ENCODE results near the gene CTIF.

CTIF gene

DNA sequence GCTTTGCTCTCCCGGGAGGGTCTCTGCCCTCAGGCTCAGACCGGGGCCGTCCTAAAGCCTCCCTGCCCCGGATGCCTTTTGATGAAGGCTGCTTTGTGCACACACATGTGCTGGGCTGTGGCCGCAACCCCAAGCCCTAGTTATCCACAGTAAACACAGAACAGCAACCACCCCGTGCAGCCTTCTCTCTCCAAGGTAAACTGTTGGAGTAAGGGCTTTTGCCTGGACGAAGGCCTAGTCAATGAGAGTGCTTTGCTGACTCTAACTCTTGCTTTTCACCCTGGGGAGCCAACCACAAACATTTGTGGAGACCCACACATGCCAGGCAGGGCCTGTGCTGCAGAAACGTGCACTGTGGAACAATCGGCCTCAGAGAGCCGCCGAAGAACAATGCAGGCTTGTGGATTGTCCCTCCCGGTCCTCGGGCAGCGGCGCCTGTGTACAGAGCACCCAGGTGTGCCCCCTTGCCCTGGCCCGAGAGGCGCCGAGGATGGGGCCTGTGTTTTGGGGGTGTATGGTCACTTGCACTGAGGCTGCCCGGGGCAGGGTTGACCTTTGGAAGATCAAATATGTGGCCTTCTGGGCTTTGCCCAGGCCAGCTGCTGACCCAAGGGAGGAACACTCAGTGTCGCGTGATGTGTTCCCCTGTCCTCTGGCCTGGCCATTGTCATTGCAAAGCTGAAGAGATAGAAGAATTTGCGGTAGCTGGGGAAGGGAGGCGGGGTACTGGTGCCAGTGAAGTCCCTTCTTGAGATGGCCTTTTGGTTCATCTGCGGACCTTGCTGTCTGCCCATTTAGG is 37.0 kb downstream of the CTIF start:
- DNase-seq = no peak

DNA sequence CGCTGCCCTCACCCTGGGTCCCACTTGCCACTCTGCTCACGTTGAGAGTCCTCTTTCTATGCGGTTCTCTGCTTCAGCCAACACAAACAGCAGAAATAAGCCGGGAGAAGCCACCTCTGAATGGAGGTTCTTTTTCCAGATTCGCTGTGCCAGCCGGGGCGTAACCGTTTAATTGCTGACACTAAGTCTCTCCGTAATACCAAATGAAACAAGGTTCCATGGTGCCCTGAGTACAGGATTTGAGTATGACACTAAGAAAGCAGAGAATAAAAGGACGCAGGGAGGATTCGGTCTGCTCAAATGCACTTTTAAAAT is 37.6 kb downstream of the CTIF start:
- no peak for DNase-seq

DNA sequence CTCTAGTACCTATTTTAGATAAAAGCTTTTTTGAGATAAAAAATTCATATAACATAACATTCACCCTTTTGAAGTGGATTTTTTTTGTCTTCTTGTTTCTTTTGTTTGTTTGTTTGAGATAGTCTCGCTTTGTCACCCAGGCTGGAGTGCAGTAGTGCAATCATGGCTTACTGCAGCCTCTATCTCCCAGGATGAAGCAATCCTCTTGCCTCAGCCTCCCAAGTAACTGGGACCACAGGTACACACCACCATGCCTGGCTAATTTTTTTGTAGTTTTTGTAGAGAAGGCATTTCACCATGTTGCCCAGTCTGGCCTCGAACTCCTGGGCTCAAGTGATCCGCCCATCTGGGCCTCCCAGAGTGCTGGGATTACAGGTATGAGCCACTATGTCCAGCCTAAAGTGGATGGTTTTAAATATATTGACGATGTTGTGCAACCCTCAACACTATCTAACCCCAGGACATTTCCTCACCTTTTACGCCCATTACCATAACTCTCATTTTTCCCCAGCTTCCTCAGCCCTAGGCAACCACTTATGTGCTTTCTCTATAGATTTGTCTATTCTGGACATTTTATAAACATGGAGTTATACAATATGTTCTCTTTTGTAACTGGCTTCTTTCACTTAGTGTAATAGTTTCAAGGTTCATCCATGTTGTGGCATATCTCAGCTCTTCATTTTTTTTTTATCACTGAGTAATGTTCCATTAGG is 38.8 kb downstream of the CTIF start:
- DNase-seq = no peak

DNA sequence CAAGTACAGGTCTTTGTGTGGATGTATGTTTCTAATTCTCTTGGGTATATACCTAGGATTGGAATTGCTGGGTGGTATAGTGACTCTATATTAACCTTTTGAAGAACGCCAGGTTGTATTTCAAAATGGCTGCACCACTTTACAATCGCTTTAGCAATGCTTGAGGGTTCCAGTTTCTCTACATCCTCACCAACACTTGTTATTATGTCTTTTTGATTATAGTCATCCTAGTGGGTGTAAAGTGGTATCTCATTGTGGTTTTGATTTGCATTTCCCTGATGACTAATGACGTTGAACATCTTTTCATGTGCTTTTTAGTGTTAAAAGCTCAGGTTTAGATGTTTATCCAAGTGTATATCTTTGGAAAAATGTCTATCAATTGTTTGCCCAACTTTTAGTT is 39.5 kb downstream of the CTIF start:
- DNase-seq = no peak

DNA sequence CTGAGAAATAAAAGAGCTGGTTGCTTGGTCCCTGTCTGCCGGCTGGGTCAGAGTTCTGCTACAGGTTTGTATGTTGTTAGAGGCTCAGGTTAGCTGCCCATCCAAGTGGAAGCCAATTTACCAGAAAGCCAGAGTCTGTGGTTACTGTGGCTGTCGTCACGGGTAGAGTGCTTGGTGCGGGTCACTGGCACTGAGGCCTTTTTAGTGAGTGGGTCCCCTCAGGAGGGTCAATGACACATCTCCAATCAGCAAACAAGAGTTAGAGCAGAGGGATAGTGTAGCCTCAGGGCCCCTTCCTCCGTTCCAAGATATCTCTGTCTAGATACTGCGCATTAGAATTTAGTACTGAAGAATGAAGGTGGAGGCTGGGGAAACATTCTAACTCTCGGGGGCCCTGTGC is 41.2 kb downstream of the CTIF start:
- DNase-seq = no peak

DNA sequence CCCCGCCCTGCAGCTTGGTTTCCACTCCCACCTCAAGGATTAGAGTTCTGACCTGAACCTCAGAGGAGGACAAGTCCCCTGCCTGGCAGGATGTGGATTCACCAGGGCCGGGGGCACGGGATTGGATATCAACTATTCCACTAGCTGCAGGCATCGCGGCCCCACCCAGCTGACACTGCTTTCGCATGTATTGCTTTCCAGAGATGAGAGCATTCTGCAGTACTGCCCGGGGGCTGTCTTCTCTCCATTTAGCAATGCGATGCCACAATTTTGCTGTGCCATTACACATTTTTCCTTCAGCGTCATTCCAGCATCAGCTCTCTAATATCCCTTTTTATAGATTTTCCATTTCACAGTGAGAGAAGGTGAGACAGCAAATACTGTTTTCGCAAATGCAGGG is 42.0 kb downstream of the CTIF start:
- no peak for DNase-seq

DNA sequence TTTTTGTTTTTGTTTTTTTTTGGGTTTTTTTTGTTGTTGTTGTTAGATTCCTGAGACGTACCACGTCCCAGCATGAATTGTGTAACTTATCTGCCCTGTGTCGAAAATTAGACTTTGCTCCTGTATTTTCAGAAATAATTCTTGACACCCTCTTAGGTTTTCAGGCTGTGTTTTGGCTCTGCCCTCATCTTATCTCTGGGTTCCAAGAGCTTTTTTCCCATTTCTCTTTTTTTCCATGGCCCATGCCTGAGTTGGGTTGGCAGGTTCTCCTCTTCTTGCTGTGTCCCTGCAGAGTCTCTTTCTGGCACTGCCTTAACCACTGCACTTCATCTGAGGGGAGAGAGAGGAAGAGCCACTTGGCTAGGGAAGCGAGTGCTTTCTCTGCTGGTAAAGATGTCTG is 42.4 kb downstream of the CTIF start:
- no peak for DNase-seq

DNA sequence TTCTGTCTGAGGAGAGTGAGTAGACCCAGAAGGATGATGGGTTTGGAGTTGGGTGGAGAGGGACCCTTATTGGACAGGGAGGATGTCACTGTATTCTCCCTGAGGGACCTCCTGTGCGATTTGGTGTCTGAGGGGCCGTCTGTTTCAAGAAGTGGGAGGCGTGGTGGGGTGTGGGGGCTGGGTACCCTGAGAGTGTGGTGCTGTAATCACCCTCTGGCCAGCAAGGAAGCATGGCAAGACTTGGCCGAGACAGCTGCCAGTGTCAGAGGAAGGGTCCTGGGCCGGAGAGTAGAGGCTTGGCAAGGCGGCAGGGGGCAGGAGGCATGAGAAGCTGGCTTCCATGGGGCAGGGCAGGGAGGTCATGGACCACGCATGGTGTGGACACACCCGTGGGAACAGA is 43.1 kb downstream of the CTIF start:
- DNase-seq = no peak

DNA sequence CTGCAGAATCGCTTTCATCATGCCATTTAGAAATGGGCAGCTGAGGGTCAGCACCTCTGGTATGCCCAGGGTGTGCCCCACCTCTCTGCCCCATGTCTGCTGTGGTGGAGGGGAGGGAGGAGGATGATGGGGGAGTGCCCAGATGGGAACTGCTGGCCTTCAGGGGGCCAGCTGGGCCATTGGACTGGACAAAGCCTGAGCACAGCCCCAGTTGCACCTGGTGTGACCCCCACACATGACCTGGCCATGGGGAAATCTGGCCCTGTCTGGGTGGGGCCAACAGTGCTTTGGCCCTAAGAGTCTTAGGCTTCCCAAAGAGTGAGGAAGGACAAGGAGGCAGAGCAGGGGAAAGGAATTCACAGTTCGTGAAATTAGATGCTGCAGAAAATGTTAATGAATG is 44.1 kb downstream of the CTIF start:
- no peak for DNase-seq

DNA sequence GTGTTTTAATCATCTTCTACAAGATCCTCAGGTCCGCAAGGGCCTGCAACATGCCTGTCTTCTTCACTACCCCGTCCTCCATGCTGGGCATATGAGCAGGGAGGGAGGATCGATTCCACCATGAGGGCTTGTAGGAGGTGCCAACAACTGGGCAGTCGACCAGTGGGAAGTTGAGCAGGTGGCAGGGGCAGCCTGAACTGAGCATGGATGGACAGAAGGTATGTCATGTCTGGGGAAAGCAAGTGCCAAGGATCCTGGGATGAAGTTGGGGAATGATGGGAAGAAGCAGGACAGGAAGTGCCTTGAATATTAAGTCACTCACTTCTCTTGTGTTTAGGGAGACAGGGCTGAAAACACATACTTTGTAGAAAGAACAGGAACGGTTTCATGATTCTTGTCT is 44.7 kb downstream of the CTIF start:
- no peak for DNase-seq

DNA sequence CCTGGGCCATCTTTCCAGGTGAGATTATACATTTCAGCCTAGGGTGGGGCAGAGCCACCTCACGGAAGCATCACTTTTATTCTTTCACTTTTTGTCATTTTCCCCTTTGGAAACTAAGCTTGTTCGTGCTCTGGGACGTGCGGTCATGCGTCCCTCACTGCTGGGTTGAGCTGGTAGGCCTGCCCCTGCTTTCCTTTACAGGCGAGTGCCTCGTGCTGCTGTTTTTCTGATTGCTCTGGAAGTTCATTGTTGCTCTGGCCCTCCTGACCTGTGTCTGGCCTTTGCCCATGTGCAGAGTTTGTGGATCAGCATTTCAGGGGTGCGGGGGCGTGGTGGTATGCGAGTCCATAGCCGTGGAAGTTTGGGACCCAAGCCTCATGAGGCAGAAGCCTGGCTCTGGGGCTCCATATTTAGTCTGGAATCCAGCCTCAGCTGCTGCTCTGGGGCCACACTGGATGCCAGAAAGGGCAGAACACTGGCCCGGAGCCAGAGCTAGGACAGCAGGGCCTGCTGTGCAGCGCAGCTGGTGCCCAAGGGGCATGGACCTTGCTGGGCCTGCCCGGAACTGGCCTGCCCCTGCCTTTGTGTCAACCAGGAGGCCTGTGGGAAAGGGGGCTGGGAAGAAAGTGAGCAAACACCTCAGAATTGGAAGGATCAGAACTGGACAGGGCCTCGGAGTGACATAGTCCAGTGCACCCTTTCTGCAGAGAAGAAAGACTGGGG is 51.1 kb downstream of the CTIF start:
- no peak for DNase-seq

DNA sequence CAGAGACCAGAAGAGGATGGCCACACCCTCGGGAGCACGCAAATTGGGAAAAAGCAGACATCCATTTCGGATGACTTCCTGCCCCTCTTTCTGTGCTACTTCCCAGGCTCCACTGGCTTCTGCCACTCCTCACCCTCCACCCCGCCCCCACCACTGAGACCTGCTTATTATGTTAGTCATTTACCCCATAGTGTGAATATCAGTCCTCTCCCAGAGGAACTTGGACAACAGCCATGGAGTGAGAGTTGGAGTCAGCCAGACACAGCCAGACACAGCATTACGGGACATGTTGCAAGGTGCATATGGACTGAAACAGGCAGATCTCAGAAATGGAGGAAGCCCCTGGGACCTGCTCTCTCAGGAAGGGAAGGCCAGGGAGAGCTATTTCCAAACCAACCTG is 51.8 kb downstream of the CTIF start:
- DNase-seq = no peak

DNA sequence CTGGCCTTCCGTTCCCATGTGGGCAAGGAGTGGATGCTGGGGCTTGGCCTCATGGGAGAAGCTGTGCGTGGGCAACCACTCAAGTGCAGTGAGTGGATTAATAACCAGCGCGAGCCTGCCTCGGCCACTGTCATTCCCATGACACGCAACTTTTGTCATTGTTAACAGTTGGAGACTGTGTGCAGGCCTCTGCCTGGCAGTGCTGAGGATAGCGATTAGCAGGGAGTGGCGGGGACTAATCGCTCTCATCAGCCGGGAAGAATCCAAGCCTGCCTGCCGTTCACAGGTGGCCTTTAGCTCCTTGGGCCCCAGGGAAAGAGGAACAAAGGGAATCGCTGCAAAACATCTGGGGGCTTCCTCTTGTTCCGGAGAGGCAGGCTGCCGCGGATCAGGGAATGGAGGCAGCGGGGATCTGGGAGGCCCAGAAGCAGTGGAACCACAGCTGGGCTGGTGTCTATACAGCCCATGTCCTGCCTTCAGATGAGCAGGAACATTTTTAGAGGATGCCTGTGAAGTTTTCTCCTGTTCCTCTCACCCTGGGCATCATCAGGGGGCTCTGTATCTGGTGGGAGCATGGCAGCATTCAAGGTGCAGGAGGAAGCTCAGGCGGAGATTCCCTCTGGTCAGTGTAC is 53.8 kb downstream of the CTIF start:
- DNase-seq = no peak

DNA sequence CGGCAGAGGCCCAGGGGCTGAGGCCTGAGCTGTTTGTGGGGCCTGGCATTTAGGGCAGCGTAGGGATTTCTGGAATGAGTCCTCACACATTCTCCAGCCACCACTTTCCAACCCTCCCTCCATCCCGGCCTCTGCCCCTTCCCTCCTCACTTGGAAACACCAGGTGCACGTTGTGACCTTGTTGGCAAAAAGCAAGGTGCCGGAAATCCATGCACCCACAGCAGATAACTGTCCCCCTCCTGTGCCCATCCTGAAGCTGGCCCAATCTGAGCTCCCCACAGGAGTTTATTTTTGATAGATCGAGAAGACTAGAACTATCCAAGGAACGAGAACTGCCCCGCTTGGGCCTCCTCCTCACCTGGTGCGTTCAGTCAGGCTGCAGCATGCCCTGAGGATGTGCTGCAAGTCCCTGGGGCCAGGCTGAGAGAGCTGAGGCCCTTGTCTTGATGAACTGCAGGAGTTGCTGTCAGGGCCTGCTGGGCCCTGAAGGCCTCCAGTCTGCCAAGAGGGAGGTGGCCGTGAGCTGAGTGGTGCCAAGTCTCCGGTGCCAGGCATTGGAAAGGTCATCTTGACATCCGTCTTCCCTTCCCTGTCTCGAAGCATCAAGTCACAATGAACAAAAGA is 55.8 kb downstream of the CTIF start:
- no peak for DNase-seq

DNA sequence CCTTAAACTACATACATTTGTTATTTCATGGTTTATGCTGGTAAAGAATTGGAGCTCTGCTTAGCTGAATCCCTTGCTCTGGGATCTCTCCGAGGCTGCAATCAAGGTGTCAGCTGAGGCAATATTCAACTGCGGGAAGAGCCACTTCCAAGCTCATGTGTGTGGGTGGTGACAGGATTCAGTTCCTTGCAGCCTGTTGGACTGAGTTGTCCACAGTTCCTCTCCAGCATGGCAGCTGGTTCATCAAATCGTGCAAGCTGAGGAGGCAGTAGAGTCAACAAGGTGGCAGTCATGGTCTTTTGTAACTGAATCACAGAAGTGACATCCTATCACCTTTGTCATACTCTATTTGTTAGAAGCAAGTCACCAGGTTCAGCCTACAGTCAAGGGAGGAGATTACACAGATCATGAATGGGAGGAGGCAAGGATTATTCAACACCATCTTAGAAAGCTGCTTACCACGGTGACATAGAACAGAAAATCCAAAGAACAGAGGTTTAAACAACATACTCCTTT is 56.9 kb downstream of the CTIF start:
- DNase-seq = no peak

DNA sequence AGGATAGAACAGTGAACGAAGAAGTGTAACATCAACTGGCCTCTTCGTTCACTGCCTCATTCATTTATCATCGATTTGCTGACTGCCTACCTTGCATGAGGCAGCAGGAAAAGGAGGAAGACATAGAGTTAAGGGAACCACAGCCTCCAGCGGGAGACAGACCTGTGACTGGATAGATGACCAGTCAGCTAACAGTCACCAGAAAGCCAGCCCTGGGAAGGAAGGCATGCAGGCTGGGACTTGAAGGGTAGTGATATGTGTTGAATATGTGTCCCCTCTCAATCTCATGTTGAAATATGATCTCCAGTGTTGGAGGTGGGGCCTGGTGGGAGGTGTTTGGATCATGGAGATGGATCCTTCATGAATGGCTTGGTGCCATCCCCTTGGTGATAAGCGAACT is 58.3 kb downstream of the CTIF start:
- DNase-seq = no peak

DNA sequence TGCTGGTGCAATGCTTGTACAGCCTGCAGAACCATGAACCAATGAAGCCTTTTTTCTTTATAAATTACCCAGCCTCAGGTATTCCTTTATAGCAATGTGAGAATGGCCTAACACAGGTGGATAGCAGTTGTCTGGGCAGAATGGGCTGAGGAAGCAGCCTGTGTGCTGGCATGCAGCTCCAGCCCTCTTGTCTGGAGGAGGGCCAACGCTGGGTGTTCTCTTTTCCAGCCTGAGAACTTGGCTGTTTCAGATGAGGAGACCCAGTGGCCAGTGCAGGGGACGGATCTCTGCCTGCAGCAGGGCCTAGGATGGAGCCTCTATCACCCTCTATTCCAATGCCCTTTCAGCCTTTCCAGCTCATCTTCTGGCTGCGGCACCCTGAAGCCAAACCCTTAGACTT is 58.8 kb downstream of the CTIF start:
- no peak for DNase-seq

DNA sequence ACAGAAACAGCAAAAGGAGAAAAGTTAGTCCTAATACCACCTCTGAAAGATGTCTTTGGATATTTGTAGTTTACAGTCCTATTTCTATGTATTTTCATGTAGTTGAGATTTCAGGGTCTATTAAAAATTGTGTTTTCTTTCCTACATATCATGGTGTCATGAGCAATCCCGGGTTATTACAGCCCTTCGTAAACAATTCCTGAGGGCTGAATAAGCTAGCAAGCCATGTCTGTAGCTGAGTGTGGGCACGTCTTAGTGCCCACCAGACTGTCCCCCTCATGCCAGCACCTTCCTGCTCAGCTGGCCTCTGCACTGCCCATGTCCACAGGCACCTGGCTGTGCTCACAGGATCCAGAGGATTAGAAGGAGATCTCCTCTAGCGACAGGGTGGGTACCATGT is 60.6 kb downstream of the CTIF start:
- DNase-seq = no peak

DNA sequence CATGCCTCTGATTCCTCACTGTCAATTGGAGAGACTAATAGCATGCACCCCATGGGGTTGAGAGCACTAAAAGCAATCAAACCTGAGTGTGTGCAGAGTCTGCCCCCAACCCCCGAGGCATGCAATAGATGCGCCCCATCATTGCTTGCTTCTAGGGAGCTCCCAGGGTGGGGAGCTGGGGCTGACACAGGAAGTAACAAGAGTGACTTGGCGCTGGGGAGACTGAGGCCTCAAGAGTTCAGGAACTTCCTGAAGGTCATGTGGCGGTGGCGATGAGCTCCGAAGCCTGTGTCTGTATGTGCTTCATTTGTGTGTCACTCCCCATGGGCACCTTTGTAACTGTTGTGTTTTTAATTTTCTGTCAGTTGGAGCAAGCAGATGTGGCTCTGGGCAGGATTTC is 61.2 kb downstream of the CTIF start:
- DNase-seq = no peak

DNA sequence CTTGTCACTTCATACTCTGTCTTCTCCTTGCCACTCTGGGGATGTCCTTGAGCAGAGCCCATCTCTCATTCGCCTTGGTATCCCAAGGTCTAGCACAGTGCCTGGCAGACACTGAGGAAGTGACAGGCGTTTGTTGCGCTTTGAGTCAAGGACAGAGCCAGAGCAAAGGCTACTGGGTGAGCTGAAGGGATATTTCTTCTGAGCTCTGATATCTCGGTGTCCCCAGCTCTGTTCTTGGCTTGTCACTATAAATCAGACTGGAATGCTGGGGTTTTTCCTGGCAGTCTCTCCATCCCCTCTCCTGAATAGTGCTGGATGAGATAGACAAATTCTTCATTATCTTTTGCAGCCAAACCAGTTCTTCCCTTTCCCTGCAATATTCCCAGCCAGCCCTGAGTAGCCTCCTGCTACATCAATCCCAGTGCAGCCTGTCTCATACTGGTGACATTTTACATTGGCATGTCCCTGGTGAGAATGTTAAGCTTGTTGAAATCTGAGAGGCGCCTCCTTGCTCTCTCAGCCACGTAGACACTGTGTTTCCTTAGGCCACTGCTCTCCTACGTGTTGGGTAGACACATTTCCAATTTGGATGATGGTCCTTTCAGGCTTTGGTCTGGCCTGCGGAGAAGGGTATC is 61.7 kb downstream of the CTIF start:
- no peak for DNase-seq

DNA sequence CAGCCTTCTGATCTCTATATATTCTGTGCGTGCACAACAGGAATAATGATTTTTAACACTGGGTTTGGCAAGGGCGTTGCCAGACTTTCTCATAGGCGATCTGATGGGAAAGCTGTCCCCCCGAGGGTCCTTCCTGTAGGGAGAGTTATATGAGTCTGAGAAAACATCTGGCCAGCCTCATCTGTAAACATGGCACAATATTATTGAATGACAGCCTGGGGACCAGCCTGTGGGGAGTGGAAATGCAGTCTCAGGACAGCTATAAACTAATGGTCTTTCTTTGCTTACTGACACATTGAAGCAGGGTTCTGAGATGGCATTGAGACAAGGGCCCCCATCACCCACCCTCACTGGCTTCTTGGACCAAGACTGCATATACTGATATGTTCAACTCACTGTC is 62.5 kb downstream of the CTIF start:
- no peak for DNase-seq

DNA sequence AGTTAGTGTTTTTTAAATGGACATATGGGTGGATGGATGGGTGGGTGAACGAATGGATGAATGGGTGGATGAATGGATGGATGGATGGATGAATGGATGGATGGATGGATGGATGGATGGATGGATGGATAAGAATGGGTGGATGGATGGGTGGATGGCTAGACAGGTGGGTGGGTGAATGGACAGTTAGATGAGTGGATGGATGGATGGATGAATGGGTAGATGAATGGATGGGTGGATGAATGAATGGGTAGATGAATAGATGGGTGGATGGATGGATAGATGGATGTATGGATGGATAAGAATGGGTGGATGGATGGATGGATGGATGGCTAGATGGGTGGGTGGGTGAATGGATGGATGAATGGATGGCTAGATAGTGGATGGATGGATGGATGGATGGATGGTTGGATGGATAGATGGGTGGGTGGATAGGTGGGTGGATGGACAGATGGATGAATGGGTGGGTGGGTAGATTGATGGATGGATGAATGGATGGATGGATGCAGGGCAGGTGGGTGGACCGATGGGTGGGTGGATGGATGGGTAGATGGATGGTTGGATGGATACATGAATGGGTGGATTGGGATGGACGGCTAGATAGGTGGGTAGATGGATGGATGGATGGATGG is 64.0 kb downstream of the CTIF start:
- no peak for DNase-seq
